Hippocampal formation (tissue), 2 donors: Measurements from ENCODE around the gene GOLGA3.

Source experiments
- DNase-seq, 2 donors: peaks; one replicate each; lab custom pipeline; 2025; lab: John Stamatoyannopoulos, UW

Gene GOLGA3

GRCh38 chr12:132747896-132748295, 80.8 kb downstream of the GOLGA3 start:
- DNase-seq: no peak

- DNase-seq: no peak
Measured at GRCh38 chr12:132747395-132747794, 81.3 kb downstream of the GOLGA3 start.

DNA sequence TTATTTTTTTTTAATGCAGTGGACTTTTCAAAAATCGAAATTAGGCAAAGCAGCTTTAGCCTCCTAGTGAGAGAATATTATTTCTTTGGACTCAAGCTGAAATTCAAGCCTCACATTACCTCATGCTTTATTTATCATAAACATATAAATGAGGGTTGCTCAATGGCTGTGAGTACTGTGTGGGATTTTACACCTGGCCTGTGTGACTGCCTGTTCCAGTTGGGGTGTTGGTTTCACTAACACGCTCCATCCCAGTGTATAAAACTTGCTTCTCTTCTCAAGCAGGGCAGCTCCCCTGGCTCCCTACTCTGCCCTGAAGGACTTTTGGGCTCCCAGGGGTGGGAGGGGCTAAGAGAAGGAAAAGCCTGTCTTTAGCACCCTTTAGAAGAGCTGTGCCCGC, 82.1 kb downstream of the GOLGA3 start:
- no peak for DNase-seq

DNA sequence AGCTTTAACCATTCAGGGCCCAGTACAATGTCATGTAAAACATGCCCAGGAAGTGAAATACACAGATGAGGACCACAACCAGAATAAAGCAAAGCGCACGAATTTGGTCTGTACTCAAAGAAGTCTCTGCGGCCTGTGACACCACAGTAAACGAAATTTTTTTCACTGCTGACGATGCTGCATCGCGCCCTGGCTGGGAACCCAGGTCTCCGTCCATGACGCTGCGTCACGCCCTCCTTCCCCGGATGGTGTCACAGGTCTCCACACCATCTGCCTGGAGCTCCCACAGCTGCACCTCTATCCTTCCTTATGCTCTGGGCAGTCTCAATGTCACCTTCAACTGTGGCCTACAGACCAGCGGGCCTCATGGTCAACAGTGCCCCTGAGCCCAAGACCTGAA, 84.8 kb downstream of the GOLGA3 start:
- no peak for DNase-seq

DNA sequence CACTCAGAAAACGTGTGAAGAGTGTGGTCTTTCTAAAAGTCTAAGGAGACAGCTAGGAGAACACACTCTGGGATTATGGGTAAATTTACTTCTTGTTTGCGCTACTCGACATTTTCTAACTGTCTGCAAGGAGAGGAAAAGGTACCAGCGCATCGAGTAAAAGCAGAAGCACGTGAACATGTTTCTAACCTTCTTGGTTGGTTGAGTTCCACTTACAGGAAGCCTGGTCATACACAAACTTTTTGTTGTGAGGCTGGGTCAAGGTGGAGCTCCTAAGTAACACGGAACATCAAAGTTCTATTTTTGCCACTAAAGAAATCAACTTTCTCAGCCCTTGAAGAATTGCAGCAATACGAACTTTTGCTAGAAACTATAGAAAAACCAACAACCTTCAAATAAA, 87.0 kb downstream of the GOLGA3 start:
- no peak for DNase-seq

GRCh38 chr12:132740652-132741051, 88.0 kb downstream of the GOLGA3 start:
- no peak for DNase-seq

DNA sequence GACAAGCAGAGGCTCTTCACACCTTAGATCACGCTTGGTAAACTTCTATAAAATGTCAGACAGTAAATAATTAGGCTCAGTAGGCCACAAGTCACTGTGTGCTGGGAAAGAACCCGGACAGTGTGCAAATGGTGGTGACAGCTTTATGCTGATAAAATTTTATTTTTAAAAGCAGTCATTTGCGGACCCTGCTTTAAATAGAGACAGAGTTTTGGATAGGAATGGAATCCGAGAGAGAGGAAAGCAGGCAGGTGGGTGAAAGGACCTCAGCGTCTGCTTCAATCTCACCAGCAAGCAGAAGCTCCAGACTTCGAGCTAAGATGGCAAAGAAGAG, 88.4 kb downstream of the GOLGA3 start:
- DNase-seq: no peak

DNA sequence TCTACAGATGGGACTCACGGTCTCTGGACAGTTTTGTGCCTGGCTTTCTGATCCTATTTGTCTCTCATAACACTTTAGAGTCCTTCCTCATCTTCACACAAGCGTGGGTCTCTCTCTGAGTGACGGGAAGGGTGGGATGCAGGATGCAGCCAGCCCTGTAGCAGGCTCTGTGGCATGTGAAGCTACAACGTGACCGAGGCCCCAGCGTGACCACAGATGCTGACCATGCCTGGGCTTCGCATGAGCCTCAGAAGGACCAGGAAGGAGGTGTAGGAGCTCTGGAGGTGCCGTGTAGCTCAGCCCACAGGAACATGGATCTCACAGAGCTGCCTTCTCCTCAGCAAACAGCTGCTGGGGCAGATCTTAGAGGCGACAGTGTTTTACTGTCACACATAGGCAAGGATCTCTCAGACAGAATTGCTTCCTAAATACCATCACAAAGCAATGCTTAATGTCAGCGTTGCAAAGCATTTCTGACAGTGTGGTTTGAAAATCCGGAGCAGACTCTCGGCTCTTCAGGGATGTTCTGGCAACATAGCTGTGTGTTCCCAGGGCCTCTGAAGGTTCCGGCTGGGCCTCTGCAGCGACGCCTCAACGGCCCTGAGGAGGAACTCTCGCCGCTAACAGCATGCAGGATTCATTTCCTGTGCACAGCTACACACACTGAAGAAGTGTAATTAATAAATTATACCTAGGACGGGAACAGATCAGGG, 88.9 kb downstream of the GOLGA3 start:
- no peak for DNase-seq

- no peak for DNase-seq
Measured at GRCh38 chr12:132736913-132737312, 91.8 kb downstream of the GOLGA3 start.

GRCh38 chr12:132736378-132736777, 92.3 kb downstream of the GOLGA3 start:
- DNase-seq: no peak

GRCh38 chr12:132735496-132735895, 93.2 kb downstream of the GOLGA3 start:
- no peak for DNase-seq

GRCh38 chr12:132734206-132734605, 94.5 kb downstream of the GOLGA3 start:
- DNase-seq: no peak

GRCh38 chr12:132731574-132731973, 97.1 kb downstream of the GOLGA3 start:
- no peak for DNase-seq

DNA sequence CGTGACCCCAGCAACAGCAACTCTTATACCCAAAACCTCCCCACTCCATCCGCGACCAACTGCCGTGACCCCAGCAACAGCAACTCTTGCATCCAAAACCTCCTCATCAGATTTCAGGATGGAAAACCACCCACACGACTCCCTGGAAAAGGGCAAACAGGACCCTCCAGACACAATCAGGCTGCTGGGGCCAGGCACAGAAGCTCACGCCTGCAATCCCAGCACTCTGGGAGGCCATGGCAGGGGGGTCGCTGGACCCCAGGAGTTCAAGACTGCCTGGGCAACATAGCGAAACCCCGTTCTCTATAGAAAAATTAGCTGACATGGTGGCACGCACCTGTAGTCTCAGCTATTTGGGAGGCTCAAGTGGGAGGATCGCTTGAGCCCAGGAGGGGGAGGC, 98.3 kb downstream of the GOLGA3 start:
- no peak for DNase-seq

GRCh38 chr12:132729541-132730320, 98.9 kb downstream of the GOLGA3 start:
- DNase-seq: no peak

GRCh38 chr12:132728502-132728901, 100.2 kb downstream of the GOLGA3 start:
- DNase-seq: no peak

GRCh38 chr12:132727091-132727794, 101.4 kb downstream of the GOLGA3 start:
- DNase-seq: no peak

DNA sequence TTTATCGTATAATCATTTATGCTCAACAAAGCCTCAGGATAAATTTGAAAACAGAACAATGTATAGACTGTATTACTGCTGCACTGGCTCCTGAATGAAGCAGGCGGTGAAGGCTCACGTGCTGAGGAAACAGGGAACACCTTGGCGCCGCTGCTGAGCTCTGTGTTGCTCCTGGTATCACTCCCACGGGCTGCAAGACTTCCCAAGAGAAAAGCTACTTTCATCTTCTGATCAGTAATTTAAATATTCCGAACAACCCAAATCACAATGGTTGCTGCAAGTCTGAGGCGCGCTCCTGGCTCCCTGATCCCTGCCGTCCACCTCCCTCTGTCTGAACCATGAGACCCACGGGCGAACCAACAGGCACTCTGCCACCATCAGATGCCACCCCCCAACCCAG, 102.3 kb downstream of the GOLGA3 start:
- DNase-seq: no peak

GRCh38 chr12:132724506-132725241, 104.0 kb downstream of the GOLGA3 start:
- DNase-seq: no peak

DNA sequence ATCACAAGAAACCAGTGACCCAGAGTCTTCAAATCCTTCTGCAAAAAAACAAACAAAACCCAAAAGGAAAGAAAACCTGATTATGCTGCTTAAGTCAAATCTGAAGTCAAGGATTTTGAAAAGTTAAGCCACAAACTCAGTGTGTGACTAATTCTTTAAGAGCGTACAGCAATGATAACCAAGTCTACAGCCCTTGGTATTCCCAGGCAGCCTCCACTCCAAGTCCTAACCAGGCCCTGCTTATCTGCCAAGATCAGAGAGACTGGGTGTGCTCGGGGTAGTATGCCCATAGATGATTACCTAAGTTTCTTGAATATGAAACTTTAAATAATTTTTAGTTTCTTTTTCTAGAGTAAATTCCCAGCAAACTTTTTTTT, 104.9 kb downstream of the GOLGA3 start:
- DNase-seq: no peak

- no peak for DNase-seq
Measured at GRCh38 chr12:132723015-132723763, 105.5 kb downstream of the GOLGA3 start.
